ENCODE results near the gene GLI3.

GLI3 gene

GRCh38 chr7:42236976-42237810 is at the start of gene GLI3:
Gene GLI3 (minus strand): TSS chr7:42237209. CDS start chr7:42223253, 13,956 bp downstream.
- no peak for DNase-seq

- DNase-seq = no peak
These were observed 48.4 kb upstream of the GLI3 start for GRCh38 chr7:42285383-42285824.

- no peak for DNase-seq
These were observed 46.5 kb upstream of the GLI3 start for GRCh38 chr7:42283553-42283952.

GRCh38 chr7:42278344-42278743 is 41.3 kb upstream of the GLI3 start:
- DNase-seq = no peak

GRCh38 chr7:42274053-42274452 is 37.0 kb upstream of the GLI3 start:
- no peak for DNase-seq

GRCh38 chr7:42272793-42273665 is 36.0 kb upstream of the GLI3 start:
- no peak for DNase-seq

GRCh38 chr7:42269161-42269560 is 32.2 kb upstream of the GLI3 start:
- no peak for DNase-seq

- DNase-seq = no peak
These were observed 27.7 kb upstream of the GLI3 start for GRCh38 chr7:42264702-42265101.

DNA sequence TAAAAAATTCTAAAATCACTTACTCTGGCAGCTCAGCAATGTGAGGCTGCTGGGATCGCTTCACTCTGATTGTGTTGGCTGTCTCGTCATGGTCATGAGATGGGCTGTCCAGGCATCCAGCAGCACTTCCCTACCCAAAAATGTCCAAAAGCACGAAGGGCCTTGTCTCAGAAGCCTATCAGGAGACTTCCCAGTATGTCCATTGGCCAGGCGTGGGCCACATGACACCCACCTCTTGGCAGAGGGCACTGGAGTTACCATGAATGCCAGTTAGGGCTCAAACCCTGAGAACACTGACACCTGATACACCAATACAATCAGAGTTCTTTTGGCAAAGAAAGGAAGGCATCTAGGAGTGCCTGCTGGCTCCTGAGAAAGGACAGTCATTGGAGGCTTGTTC is 27.0 kb upstream of the GLI3 start:
- DNase-seq = no peak

- DNase-seq = no peak
These were observed 26.0 kb upstream of the GLI3 start for GRCh38 chr7:42262964-42263363.

- DNase-seq = no peak
These were observed 17.2 kb upstream of the GLI3 start for GRCh38 chr7:42254217-42254616.

DNA sequence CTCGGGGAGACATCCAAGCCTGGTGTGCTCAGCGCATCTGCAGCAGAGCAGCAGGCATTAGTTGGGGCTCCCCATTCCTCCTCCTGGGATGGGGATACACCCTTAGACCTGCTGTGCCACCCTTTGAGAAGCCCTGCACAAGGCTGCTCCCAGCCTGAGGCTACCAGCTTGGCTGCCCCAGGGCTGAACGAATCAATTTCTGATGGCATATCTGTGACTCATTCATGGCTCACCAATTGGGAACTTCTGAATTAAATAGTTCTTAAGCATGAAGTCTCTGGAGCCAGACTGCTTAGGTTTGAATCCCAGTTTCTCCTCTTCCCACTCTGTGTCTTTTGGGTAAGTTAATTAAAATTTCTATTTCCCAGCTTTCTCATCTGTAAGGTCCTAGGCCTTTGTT is 16.3 kb upstream of the GLI3 start:
- no peak for DNase-seq

- DNase-seq = no peak
These were observed 13.4 kb upstream of the GLI3 start for GRCh38 chr7:42250411-42250810.

DNA sequence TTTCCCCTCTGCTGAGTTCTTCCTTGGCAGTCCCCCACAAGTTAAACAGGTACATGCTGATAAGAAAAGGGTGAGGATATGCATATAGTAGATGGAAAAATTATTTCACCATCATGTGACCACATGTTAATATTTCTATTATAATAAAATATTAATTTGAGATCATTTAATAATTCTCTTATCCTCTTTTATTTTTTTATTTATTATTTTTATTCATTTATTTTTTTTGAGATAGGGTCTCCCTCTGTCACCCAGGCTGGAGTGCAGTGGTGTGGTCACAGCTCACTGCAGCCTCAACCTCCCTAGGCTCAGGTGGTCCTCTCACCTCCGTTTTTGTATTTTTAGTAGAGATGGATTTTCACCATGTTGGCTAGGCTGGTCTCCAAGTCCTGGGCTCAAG is 11.6 kb upstream of the GLI3 start:
- DNase-seq = no peak

GRCh38 chr7:42247301-42247700 is 10.3 kb upstream of the GLI3 start:
- DNase-seq = no peak

DNA sequence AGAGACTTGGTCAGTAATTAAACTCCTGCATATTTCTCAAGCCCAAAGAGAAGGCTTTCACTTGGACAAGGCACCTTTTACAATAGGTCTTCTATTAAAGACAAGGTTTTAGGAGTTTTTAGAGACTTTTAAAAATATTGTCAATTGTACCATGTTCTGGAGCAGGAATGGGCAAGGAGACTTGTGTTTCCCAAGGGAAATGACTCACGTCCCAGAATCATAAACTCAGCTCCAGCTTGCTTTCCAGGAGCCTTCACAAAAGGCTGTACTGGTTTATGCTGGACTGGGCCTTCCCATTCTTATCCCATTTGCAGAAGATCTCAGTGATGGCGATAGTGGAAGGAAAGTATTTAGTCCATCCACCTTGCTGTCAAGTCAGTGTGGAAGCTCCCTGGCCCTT is 7.8 kb upstream of the GLI3 start:
- no peak for DNase-seq

DNA sequence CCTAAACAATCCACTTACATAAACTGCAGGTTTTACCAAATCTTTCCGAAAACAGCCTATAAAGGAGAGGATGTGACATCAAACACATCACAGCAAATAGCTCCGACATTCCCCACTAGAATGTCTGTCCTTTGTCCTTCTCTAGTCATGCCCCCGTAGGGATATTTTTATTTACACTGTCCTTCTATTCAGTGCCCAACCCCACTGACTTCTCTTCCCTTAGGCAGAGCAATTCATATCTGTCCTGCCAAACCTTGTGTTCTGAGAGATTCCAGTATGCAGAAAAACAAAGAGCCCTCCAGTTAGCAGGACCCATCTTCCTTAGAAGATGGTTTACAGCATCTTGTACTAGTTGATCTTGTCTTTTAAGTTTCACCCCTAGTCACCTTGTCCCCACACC is 5.4 kb upstream of the GLI3 start:
- DNase-seq = no peak

DNA sequence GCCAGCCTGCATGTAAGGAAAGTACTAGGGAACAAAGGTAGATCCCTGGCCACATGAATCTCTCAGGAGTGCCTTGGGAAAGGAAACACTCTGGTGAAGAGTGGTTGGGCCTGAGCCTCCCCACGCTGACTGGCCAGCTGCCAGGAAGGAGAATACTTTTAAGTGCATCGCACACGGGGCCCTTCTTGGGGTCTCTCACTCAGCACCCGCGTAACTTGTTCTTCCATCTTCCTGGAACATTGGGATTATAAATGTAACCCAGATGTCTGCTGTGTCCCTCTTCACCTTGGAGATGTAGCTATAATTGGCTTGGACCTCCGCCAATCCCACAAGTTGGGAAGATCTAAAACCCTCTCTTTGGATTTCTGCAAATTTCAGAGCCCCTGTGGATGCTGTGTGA is 4.4 kb upstream of the GLI3 start:
- no peak for DNase-seq

GRCh38 chr7:42240416-42240815 is 3.4 kb upstream of the GLI3 start:
- DNase-seq = no peak

GRCh38 chr7:42238709-42239366 is 1.8 kb upstream of the GLI3 start:
- no peak for DNase-seq

DNA sequence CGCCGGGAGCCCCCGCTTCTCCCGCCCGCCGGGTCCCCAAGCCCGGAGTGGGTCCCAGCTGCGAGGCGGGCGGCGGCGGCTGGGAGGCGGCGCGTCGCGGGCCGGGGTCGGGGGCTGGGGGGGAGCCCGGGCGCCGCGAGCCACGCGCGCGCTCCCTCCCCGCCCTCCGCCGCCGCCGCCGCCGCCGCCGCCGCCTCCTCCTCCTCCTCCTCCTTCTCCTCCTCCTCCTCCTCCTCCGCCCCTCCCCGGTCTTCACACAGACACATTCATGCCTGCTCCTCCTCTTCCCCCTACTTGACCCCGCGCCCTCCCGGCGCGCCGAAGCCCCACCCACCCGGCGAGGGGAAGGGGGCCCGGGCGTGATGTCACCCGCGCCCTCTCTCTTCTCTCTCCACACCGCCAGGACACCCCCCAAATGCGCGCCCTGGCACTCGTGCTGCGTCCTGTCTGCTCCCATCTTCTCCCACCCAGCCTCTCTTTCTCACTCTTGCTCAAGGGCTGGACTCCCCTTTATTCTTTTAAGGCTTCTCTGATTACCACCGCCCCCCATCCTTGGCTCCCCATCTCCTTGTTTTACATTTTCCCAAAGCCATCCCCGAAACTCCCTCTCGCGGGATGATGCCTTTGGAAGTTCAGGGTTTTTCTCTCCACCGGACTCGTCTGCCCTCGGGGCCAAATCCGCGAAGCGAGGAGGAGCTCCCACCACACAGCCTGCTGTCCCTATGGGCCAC is 967 bp upstream of the GLI3 start:
- no peak for DNase-seq

DNA sequence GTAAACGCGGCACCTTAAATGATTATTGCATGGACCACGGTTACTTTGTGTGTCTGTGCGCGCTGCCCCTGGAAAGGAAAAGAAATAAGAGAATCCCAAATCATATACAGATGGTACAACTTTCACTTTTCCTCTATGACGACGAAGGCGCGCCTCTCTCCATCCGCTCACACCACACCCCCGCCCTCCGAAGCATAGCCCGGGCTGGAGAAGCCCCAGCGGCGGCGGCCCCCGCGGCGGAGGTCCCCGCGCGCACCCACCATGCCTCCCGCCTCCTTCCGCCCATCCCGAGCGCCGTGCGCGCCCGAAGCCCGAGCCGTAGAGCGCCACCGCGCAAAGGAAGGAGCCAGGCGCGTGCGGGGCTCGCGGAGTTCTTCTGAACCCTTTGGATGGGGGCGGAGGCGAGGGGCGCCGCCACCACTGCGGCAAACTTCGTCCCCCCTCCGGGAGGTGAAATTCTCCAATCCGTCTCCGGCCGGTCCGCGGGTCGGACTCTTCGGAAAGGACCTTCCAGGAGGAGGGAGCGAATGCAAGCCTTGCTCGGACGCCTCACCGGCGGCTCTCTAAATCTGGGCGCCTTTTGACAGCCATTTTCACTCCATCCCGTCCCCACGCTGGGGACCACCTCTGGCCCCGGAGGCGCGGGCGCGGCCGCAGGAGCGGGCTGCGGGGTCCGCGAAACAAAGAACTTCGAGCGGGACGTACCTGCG is 588 bp downstream of the GLI3 start:
- DNase-seq = no peak

Measured in NCI-H1436 (cell line).